Right kidney (tissue), 1 donor: ENCODE measurements around the gene YTHDC2.

Experiments
- DNase-seq: peaks from one replicate; pipeline ENCODE4 v3.0.0-alpha.2; 2016

The YTHDC2 gene

DNA sequence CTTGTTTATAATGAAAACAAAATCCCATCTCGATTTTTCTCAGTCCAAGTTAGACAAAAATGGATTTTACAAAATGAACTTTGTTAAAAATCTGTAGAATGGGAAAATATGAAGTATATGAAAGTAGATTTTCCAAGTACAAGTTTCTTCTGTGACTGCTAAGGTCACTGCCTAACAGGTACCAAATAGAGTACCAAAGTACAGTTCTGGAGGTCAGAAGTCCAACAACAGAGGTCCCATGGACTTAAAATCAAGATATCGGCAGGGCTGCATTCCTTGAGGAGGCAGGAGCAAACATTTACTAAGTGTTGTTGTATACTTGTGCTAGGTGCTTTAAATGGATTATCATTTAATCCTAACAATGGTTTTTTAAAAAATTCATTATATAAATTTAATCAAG lies 5.9 kb downstream of the YTHDC2 start:
- no peak for DNase-seq

DNA sequence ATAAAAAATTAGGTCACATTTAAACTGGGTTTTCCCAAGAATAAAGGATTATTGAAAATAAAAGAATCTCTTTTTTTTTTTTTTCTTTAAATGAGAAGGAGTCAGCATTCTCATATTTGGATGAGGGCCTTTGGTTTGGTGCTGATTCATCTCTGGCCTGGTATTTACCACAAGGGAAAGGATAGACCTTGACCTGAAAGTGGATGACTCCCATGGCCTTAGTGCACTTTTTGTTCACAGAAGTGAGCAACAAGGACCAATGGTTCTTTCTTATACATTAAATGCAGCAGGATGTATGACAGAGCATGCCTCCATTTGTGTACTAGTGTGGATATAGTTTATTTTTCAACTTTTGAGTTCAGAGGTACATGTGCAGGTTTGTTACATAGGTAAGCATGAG lies 6.9 kb downstream of the YTHDC2 start:
- no peak for DNase-seq

DNA sequence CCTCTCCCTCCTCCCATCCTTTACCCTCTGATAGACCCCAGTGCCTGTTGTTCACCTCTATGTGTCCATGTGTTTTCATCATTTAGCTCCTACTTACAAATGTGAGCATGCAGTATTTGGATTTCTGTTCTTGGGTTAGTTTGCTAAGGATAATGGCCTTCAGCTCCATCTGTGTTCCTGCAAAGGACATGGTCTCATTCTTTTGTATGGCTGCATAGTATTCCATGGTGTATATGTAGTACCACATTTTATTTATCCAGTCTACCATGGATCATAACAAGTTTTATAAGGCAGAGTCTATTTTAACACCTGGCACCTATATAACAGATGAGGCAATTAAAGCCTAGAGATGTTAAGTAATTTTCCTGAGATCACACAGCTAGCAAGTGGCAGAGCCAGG lies 7.4 kb downstream of the YTHDC2 start:
- no peak for DNase-seq

DNA sequence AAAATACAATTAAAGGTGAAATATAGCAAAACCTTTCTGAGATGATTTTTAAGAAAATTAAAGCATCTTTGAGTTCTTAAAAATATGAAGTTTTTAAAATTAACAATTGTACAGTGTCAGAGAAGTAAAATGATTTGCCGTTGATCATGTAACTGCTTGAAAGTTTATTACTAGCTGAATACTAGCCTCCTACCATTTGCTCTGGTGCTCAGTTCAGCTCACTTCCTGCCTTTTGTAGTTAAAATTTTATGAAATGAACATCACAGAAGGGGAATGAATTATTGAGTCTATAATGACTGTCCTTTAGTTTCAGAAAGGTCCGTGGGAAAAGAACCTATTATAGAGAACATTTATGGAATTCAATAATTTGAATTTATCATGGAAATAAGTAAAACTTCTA lies 9.7 kb downstream of the YTHDC2 start:
- no peak for DNase-seq

DNA sequence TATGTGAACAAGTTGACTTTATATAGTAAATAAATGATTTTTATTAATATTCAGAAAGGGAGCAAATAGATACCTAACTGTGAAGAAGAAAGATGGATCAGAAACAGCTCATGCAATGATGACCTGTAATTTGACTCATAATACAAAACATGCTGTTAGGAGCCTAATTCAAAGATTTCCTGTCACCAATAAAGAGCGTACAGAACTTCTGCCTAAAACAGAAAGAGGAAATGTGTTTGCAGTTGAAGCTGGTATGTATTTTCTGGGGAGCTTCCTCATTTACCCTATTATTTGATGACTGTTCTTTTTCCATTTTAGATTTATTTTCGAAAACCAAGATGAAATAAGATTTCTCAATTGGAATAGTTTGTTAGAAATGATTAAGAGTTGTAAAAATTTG lies 11.4 kb downstream of the YTHDC2 start:
- DNase-seq: no peak

DNA sequence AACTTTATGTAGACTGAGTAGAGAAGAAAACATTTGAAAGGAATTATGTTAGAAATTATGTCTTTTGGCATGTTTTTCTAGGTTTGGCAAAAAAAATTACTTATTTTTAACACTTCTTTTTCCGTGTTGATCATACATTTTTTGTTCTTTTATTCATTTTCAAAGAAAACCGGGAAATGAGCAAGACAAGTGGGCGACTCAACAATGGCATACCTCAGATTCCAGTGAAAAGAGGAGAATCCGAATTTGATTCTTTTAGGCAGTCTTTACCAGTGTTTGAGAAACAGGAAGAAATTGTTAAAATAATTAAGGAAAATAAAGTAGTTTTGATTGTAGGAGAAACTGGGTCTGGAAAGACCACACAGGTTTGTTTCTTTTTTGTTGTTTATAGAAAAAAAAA lies 12.9 kb downstream of the YTHDC2 start:
- no peak for DNase-seq

DNA sequence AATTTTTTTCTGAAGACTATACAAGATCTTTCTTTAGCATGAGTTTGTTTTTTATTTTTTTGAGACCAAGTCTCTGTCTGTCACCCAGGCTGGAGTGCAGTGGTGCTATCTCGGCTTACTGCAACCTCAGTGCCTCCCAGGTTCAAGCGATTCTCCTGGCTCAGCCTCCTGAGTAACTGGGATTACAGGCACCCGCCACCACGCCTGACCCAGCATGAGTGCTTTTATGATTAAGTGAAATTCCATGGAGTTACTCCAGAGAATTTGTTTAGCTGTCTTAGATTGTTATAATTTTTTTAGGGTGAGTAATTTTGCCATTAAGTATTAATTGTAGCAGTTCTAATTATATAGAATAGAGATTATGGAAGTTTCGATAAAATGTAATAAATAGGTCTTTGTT lies 14.3 kb downstream of the YTHDC2 start:
- DNase-seq: no peak

DNA sequence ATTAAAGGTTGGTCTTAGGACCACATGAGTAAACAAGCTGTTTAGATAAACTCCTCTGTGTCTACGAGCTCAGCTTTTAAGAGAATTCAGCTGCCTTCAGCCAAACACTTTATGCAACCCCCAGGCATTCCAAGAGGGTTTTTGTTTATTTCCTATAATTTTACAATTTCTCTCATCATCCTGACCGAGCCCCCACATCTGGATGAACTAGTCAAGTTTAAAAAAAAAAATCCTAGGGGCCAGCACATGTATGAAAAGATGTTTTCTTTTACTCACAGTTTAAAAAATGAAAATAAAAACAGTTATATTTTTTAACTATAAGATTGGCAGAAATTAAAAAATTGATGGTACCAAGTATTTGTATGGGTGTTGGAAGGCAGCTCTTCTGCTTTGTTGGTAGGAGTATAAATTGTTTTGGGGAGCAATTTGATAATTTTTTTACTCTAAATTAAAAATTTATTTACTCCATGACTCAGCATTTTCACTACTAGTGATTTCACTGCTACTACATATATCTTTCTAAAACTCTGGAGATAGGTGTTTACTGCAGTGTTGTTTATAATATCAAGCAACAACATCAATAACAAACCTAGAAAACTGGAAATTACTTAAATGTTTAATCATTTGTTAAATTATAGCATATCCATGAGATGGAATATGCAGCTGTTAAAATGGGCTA lies 18.1 kb downstream of the YTHDC2 start:
- no peak for DNase-seq

DNA sequence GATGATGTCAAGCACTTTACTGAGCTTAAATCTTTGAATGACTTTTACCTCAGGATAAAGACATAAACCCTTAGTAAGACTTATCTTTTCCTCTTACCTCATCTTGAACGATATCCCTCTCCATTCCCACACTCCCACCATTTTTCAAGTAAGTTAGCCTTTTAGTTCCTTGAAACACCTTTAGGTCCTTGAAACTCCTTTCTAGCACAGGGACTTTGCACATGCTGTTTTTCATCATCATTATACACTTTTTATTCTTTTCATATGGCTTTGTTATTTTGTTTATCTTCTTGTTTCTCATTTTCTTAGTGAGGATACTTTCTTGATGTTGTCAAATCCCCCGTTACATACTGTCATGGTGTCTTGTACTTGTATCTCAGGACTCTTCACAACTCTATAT lies 24.8 kb downstream of the YTHDC2 start:
- no peak for DNase-seq

DNA sequence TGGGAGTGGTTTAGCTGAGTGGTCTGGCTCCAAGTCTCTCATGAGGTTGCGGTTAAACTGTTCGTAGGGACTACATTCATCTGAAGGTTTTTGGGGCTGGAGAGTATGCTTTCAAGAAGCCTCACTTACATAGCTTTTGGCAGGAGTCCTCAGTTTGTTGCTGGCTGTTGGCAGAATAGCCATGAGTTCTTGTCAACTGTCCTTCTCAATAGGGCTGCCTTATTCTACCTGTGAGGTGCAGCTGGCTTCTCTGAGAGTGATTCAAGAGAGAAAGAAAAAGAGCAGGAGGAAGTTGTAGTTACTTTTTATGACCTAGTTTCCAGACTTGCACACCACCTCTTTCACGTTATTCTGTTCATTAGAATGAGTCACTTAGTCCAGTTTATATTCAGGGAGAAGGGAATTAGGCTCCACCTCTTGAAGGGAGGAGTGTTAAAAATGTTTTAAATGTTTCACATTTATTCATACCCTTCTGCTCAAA lies 33.2 kb downstream of the YTHDC2 start:
- no peak for DNase-seq

DNA sequence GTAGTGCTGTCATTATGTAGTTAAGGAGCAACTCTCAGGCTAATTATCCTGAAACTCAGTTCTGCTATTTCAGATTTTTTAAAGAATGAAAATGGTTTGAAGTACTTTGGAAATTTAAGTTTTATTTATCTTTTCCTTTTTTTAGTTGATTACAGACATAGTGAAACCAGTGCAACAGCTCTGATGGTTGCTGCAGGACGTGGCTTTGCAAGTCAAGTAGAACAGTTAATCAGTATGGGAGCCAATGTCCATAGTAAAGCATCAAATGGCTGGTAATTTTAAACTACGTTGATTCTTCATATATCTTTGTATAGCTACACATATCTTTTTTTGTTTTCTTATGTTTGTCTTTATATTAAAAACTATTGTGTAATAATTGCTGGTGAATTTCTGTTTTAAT lies 34.9 kb downstream of the YTHDC2 start:
- no peak for DNase-seq

DNA sequence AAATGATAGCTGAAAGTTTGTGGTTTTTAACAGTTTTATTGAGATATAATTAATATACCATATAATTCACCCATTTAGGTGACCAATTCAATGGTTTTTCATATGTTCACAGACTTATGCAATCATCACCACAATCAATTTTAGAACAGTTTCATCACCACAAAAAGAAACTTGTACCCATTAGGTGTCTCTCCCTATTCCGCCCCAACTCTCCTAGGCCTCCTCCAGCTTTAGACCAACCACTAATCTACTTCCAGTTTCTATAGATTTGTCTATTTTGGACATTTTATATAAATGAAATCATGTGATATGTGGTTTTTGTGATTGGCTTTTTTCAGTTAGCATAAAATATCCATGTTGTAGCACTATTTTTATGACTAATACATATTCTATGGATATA lies 38.6 kb downstream of the YTHDC2 start:
- no peak for DNase-seq

DNA sequence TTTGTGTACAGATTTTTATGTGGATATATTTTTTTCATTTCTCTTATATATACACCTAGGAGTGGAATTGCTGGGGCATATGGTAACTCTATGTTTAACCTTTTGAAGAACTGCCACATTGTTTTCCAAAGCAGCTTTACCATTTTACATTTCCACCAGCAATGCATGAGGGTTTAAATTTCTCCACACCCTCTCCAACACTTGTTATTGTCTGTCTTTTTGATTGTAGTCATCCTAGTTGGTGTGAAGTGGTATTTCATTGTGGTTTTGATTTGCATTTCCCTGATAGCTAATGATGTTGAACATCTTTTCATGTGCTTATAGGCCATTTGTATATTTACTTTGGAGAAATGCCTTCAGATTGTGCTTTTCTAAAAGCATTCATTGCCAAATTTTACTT lies 39.1 kb downstream of the YTHDC2 start:
- DNase-seq: no peak

DNA sequence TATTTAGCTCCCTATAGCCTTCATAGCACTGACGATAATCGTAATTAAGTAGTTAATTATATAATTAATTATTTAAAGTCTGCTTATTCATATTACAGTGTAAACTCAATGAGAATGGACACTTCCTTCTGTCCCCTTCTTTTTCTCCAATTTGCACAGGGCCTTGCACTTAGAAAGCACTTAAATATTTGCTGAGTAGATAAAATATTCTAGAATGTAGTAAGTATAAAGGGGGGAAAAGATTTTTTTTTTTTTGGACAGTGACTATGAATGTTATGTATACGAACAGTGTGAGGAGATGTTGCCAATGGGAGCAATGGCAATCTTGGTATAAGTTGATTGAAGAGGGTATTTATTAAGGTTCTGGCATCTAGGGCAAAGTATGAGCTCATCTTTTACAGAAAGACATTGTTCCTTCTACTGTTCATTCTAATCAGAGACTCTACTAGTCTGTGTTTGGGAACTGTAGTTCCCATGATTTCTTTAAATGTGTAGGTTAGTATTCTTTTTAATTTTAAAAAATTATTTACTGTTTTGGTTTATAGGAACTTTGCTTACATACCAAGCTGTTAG lies 49.4 kb downstream of the YTHDC2 start:
- no peak for DNase-seq

DNA sequence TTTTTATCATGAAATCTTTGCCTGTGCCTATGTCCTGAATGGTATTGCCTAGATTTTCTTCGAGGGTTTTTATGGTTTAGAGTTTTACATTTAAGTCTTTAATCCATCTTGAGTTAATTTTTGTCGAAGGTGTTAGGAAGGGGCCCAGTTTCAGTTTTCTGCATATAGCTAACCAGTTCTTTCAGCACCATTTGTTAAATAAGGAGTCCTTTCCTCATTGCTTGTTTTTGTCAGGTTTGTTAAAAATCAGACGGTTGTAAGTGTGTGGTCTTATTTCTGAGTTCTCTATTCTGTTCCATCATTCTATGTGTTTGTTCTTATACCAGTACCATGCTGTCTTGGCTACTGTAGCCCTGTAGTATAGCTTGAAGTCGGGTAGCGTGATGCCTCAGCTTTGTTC lies 55.9 kb downstream of the YTHDC2 start:
- DNase-seq: no peak

DNA sequence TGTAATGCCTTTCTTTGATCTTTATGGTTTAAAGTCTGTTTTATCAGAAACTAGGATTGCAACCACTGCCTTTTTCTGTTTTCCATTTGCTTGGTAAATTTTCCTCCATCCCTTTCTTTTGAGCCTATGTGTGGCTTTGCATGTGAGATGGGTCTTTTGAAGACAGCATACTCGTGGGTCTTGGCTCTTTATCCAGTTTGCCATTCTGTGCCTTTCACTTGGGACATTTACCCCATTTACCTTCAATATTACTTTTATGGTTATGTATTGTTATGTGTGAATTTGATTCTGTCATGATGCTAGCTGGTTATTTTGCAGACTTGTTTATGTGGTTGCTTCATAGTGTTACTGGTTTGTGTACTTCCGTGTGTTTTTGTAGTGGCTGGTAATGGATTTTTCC lies 59.2 kb downstream of the YTHDC2 start:
- no peak for DNase-seq

DNA sequence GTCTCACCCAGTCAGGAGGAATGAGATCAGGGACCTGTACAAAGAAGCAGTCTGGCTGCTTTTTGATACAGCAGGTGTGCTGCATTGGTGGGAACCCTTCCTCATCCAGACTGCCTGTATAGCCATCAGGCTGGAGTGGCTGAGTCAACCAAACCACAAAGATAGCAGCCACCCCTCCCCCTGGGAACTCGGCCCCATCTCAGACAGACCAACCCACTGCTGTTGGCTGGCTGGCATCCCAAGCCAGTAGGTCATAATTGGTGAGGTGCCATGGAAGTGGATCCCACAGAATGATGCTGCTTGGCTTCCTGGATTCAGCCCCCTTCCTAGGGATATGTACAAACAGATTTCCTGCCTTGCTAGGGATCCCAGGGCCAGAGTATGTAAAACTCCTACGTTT lies 60.9 kb downstream of the YTHDC2 start:
- no peak for DNase-seq

DNA sequence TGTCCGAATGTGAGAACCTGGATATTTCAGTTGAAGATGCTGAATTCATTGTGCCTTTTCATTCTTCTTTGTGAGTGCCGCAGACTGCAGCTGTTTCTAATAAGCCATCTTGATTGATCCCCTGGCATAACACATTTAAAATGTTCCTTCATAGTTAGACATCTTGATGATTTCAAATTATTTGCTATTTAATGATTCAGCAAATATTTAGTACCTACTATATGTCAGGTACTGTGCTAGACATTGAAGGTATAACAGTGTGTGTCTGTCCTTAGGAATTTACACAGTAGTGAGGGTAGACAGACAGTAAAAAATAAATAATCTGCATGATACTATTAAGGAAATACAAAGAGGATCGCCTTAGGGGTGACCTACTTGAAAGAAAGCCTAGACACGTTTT lies 61.6 kb downstream of the YTHDC2 start:
- DNase-seq: no peak

DNA sequence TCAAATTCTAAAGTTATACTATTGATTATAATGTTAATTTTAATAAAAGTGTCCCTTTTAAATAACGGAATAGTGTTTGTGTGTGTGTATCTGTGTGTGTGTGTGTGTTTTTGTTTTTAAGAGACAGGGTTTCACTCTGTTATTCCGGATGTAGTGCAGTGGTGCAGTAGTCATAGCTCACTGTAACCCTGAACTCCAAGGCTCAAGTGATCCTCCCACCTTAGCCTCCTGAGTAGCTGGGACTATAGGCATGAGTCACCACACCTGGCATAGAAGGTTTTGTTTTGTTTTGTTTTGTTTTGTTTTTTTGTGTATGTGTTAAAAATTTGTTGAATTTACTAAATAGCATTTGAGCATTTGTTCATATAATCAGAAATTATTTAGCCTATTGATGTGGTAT lies 64.6 kb downstream of the YTHDC2 start:
- DNase-seq: no peak

DNA sequence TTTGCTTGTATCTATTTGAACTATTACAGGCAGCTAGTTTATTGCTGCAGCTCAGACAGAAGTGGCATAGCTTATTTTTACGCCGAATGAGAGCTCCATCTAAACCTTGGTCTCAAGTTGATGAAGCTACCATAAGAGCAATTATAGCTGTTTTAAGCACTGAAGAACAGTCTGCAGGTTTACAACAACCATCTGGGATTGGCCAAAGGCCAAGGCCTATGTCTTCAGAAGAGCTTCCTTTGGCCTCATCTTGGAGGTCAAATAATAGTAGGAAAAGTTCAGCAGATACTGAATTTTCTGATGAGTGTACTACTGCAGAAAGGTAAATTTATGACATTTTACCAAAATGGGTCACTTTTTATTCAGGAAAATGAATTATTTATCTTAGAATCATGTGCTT lies 67.9 kb downstream of the YTHDC2 start:
- DNase-seq: no peak

DNA sequence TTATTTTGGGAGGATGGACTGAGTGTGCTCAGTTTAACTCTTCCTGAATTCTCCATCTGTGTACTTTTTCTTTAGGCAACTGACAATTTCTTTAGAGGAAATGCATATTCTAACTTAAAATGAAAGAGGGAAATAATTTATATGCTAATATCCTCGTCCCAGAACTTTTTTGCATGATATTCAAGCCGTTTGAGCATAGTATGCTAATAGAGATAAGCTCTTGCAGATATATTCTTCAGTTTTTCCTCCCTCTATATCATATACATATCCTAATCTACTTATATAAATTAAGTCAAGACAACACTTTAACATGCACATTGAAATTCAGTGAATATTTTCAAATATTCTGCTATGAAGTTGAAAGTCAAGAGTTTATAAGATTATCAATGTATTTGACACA lies 84.7 kb downstream of the YTHDC2 start:
- DNase-seq: no peak

DNA sequence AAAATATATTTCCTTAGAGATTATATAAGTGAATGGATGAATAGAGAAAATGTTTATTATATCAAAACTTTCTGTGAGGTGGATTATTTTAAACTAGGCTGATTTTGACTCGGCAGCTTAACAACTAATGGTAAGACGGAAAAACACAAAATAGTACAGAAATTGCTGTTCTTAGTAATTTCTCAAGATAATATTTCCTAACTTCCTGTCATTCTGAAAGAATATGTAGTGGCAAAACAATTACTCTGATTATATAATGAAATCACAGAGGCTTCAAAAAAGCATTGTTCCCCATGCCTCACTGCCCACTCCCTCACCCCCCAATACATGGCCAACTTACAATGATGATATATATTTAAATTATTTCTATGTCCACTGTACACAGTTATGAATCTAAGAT lies 85.4 kb downstream of the YTHDC2 start:
- no peak for DNase-seq

DNA sequence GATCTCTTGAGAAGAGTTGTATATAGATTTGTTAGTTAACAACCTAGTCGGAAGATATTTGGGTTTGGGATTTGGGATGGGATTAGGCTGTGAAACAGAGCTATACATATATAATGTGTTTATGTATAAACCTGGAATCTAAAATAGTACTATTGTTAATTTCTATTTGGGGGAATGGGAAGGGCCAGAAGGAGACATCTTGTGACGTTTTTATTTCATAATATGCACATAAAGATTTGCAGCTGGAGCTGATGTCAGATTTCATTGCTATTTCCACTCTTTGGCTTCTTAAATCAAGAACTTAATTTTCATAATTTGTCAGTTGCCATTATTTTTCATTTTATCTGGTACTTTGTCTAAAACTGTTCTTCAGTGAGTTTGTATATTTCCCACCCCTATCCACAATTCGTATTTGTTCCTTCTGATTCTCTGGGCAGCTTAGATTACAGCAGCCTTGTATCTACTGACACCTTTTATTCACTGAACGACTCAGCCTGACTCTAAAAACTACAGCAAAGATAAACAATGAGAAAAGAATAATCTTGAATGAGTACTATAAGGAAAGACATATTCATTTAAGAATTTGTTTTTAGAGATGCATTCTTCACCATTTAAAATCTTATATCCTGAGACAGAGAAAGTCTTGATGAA lies 86.9 kb downstream of the YTHDC2 start:
- DNase-seq: no peak

DNA sequence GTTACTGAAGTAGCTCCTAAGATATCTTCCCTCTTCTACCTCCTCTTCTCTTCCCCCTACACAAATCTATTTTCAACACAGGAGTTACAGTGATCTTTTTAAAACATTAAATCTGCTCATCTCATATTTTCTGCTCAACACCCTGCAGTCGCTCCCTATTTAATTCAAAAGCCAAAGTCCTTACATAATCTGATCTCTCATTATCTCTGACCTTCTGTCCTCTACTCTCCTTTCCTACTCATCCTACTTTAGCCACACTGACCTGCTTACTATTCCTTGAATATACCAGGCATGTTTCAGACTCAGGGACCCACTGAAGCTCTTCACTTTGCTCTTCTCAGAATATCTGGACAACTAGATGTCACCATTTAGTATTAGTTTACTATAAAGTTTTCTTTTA lies 87.9 kb downstream of the YTHDC2 start:
- DNase-seq: no peak
